Measurements from ENCODE around the gene VAMP3. TPM values are rescaled to one million over a fixed set of nuclear protein-coding genes. Genes with fewer than 3 reads are reported as not detected.

VAMP3 gene
- total RNA-seq, 1 experiment from 2014 or later, result 57.8 TPM

DNA sequence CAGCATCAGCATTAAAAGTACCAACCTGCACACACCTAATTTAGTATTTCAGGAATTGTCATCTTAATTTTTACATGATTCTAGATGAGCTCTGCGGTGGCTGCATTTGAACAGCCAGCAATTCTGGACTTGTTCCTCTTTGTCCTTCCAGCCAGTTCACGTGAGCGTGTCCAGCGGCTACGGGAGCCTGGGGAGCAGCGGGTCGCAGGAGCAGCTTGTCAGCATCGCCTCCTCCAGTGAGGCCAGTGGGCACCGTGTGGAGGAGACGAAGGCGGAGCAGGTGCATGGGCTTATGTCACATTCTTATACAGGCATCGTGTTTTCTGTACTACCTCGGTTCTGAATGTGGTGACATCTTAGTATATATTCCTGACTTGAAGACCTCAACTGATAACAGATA, 38.6 kb downstream of the VAMP3 start:
- Mint-ChIP-seq H3K9me3 (ENCODE audit: low read depth, unreplicated experiment) (peaks cover 6% of the 10 kb centered on the region), H3K4me3 (ENCODE audit: low read depth, unreplicated experiment) (no peak overlapping the region), H3K4me1 (ENCODE audit: low read depth, unreplicated experiment) (no peaks in the 10 kb centered on the region), H3K27ac (ENCODE audit: unreplicated experiment) (no peak overlapping the region), H3K36me3 (ENCODE audit: insufficient read depth, unreplicated experiment) (peaks cover 4% of the 10 kb centered on the region), H3K27me3 (ENCODE audit: unreplicated experiment) (no peaks in the 10 kb centered on the region)
- no peak for TF ChIP-seq CTCF (IDR thresholded peaks at IDR 0.05; ENCODE audit: unreplicated experiment)
- CTCF ChIA-PET, result no interaction called here
- intact Hi-C loops (cut with micrococcal nuclease; ENCODE audit: unreplicated experiment), result no loop called here
- BruUV-seq (replicated peaks), result no TSS peak
- no peak for DNase-seq

GRCh38 chr1:7810395-7810794, 39.3 kb downstream of the VAMP3 start:
- TF ChIP-seq CTCF (IDR thresholded peaks at IDR 0.05; ENCODE audit: unreplicated experiment), result no peak
- H3K4me3 Mint-ChIP-seq (ENCODE audit: low read depth, unreplicated experiment), result no peak overlapping the region
- BruUV-seq (replicated peaks), result no TSS peak
- H3K4me1 Mint-ChIP-seq (ENCODE audit: low read depth, unreplicated experiment), result no peaks in the 10 kb centered on the region
- CTCF ChIA-PET, result no interaction called here
- H3K9me3 Mint-ChIP-seq (ENCODE audit: low read depth, unreplicated experiment), result peaks cover 6% of the 10 kb centered on the region
- intact Hi-C loops (cut with micrococcal nuclease; ENCODE audit: unreplicated experiment), result no loop called here
- H3K27ac Mint-ChIP-seq (ENCODE audit: unreplicated experiment), result no peak overlapping the region
- DNase-seq, result no peak
- H3K36me3 Mint-ChIP-seq (ENCODE audit: insufficient read depth, unreplicated experiment), result peaks cover 3% of the 10 kb centered on the region
- no peaks in the 10 kb centered on the region for H3K27me3 Mint-ChIP-seq (ENCODE audit: unreplicated experiment)

DNA sequence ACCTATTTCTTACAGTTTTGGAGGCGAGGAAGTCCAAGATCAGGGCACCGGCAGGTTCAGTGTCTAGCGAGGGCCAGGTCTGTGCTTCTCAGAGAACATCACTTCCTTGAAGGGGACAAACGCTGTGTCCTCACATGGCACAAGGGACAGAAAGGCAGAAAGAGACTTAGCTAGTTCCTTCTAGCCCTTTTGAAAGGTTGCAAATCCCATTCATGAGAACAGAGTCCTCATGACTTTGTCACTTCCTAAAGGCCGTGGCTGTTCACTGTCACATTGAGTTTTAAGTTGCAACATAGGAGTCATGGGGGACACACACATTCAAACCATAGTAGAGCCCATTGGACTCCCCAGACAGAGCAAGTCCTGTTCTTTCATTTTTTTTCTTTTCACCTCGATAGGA, 40.4 kb downstream of the VAMP3 start:
- H3K36me3 Mint-ChIP-seq (ENCODE audit: insufficient read depth, unreplicated experiment), result peaks cover 3% of the 10 kb centered on the region
- no TSS peak for BruUV-seq (replicated peaks)
- H3K9me3 Mint-ChIP-seq (ENCODE audit: low read depth, unreplicated experiment), result peaks cover 6% of the 10 kb centered on the region

DNA sequence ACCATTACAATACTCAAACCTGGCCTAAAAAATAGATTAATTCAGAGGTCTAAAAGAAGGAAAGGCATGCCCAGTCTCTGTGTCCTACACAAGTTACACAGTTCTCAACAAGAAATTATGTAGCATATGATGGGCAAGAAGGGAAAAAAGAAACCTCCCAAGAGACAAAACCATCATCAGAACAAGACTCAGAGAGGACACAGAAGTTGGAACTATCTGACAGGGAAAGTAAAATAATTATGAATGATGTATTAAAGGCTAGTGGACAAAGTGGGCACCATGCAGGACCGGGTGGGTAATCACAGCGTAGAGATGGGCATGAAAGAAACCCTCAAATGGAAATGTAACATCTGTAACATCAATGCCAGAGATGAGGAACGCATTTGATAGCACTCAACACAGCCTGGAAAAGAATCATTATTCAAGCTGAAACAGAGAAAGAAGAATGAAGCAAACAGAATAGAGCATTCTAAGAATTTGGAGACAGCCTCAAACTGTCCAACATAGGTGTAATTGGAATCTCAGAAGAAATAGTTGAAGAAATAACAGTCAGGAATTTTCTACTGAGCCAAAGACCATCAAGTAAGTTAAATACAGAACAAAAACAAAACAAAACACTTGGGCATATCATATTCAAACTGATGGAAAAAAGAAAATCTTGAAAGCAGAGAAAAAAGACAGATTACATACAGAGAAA, 42.7 kb downstream of the VAMP3 start:
- H3K36me3 Mint-ChIP-seq (ENCODE audit: insufficient read depth, unreplicated experiment), result peaks cover 3% of the 10 kb centered on the region
- BruUV-seq (replicated peaks), result no TSS peak

More for the DNA sequence above, 40.4 kb downstream of the VAMP3 start:
- no peaks in the 10 kb centered on the region for H3K27me3 Mint-ChIP-seq (ENCODE audit: unreplicated experiment)
- no peak overlapping the region for H3K27ac Mint-ChIP-seq (ENCODE audit: unreplicated experiment)
- H3K4me3 Mint-ChIP-seq (ENCODE audit: low read depth, unreplicated experiment), result no peak overlapping the region
- intact Hi-C loops (cut with micrococcal nuclease; ENCODE audit: unreplicated experiment), result no loop called here
- H3K4me1 Mint-ChIP-seq (ENCODE audit: low read depth, unreplicated experiment), result no peaks in the 10 kb centered on the region
- TF ChIP-seq CTCF (IDR thresholded peaks at IDR 0.05; ENCODE audit: unreplicated experiment), result no peak
- DNase-seq, result no peak
- CTCF ChIA-PET, result no interaction called here

More for the DNA sequence above, 42.7 kb downstream of the VAMP3 start:
- DNase-seq, result no peak
- Mint-ChIP-seq H3K4me3 (ENCODE audit: low read depth, unreplicated experiment) (no peak overlapping the region), H3K9me3 (ENCODE audit: low read depth, unreplicated experiment) (peaks cover 6% of the 10 kb centered on the region), H3K27ac (ENCODE audit: unreplicated experiment) (no peak overlapping the region), H3K4me1 (ENCODE audit: low read depth, unreplicated experiment) (no peaks in the 10 kb centered on the region), H3K27me3 (ENCODE audit: unreplicated experiment) (no peaks in the 10 kb centered on the region)
- no peak for TF ChIP-seq CTCF (IDR thresholded peaks at IDR 0.05; ENCODE audit: unreplicated experiment)
- CTCF ChIA-PET, result no interaction called here
- intact Hi-C loops (cut with micrococcal nuclease; ENCODE audit: unreplicated experiment), result no loop called here

Data from Calu3 (cell line).